Right lobe of liver (tissue), 6 donors: ENCODE results near the gene VILL. TPM values are rescaled to one million over a fixed set of nuclear protein-coding genes. Genes with fewer than 3 reads are reported as not detected.

ENCODE experiments used
- ATAC-seq, 4 donors: fragments of 200-7000 bp; cut with Tn5 transposase; one replicate each; pipeline ENCODE4 v1.9.1; 2020; ENCODE audit warnings: mild to moderate bottlenecking in 4 of 4, moderate library complexity in 4 of 4
- DNase-seq, 3 donors: peaks; one replicate each; pipeline ENCODE4 v3.0.0-alpha.2; 2020
- H3K27ac ChIP-seq, 3 donors: fragments of 200-600 bp; one replicate each; pipeline ENCODE4 v1.8.0; 2022
- H3K27me3 ChIP-seq, 2 donors: fragments of 200-600 bp; one replicate each; pipeline ENCODE4 v1.8.0; 2022
- H3K36me3 ChIP-seq, 4 donors: fragments of 200-600 bp; sonication (generic) in 1 of 4; one replicate each; pipeline versions ENCODE4 v1.5.1 to v1.8.0; 2017 to 2022; ENCODE audit warnings: control low read depth in 1 of 4
- H3K4me1 ChIP-seq, 4 donors: fragments of 200-600 bp; sonication (generic) in 1 of 4; one replicate each; pipeline versions ENCODE4 v1.5.1 to v1.8.0; 2017 to 2022; ENCODE audit warnings: control low read depth in 1 of 4
- H3K4me3 ChIP-seq, 3 donors: fragments of 200-600 bp; one replicate each; pipeline ENCODE4 v1.8.0; 2022
- H3K9me3 ChIP-seq, 4 donors: fragments of 200-600 bp; sonication (generic) in 1 of 4; one replicate each; pipeline versions ENCODE4 v1.5.1 to v1.8.0; 2017 to 2022; ENCODE audit warnings: control low read depth in 1 of 4
- CTCF ChIP-seq, 4 donors: fragments of 200-600 bp in 3 of 4; fragments of 450-650 bp in 1 of 4; IDR thresholded peaks; one replicate each; pipeline versions ENCODE4 v1.5.1 to v1.8.0; 2016 to 2022; ENCODE audit warnings: antibody characterized with exemption in 4 of 4, mild to moderate bottlenecking in 2 of 4
- POLR2A ChIP-seq: fragments of 450-650 bp; IDR thresholded peaks from one replicate; pipeline ENCODE4 v1.6.1; 2017; ENCODE audit warnings: antibody characterized with exemption, mild to moderate bottlenecking
- WGBS: methylation state at CpG from one replicate; pipeline ENCODE4 v1.1.6; 2018; ENCODE audit warnings: low coverage, low lambda C conversion rate; ENCODE audit not compliant: insufficient coverage; ENCODE audit errors: missing lambda C conversion rate; 5-methylcytosine and 5-hydroxymethylcytosine counted together
- intact Hi-C, 2 donors: fragments of 100-400 bp; cut with DNase I; formaldehyde crosslinking; loops; one replicate each; pipeline versions ENCODE4 v1.11.2 to v1.14.1; 2022
- total RNA-seq, 6 experiments: library from RNA; depleted of rRNA in 2 of 6; stranded (reverse); fragments of >200 nt in 2 of 6; fragmentation: NEBNext Ultra II Directional in 3 of 6; extraction: Animal tissue kit (Norgen Biotek cat#: 25700) in 3 of 6; gene quantifications; one replicate each; pipeline versions ENCODE4 v1.1.0 to v1.2.4, GENCODE V29; 2016 to 2023
- donor health status: DM: no; HTN: yes; CAD: no.
- donor health status: DM: no; HTN: no; CAD: no.
- donor health status: DM: no; HTN: no; CAD: no.
- donor health status: DM: no; HTN: yes; CAD: no.
- donor health status: DM: no; HTN: yes; CAD: no.

VILL gene
- total RNA-seq, 6 experiments from 2014 or later, result 0.25 to 1.5 (median 0.97) TPM

DNA sequence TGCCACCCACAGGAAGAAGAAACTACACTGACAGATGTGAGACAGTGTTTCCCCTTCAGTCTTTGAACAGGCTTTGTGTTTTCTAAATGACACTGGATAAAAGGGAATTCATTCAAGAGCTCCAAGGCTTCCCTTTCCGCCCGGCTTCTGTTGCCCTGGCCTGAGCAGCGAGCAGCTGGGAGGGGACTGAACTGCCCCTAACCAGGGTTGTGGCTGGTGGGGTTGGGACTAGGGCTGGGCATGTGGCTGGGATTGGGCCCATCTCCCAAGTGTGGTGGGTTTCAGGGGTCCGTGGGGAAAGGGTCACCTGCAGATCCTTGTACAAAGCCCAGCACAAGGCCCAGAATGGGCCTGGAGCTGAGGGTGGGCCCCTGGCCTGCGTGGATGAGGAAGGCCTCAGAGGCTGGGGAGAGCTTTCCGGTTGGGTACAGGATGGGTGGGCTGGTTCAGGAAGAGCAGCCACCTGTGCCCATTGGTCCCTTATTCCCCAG, 10.4 kb downstream of the VILL start:
- intact Hi-C loops, result loop anchor here (10.0 kb wide), 1 partner anchor 114 kb away; no protein-coding TSS in a partner anchor
- H3K27ac ChIP-seq, result no peak overlapping the region
- H3K27me3 ChIP-seq, result no peaks in the 10 kb centered on the region
- H3K4me1 ChIP-seq, result peaks cover 0 to 7% (median 3%) of the 10 kb centered on the region in 4 donors
- peak in 1 of 3 donors; percentile 51 for DNase-seq
- no peak for ATAC-seq
- H3K4me3 ChIP-seq, result no peak overlapping the region
- no peaks in the 10 kb centered on the region for H3K36me3 ChIP-seq
- 80% methylated on average over 1 of the region's 6 CpGs for WGBS
- TF ChIP-seq POLR2A, result no peak
- TF ChIP-seq CTCF (IDR thresholded peaks at IDR 0.05), result no peak
- no peaks in the 10 kb centered on the region for H3K9me3 ChIP-seq

GRCh38 chr3:38001456-38002081, 11.0 kb downstream of the VILL start:
- Histone ChIP-seq H3K27me3 (no peaks in the 10 kb centered on the region), H3K9me3 (no peaks in the 10 kb centered on the region), H3K4me1 (peaks cover 0 to 7% (median 3%) of the 10 kb centered on the region in 4 donors), H3K4me3 (no peak overlapping the region), H3K27ac (no peak overlapping the region), H3K36me3 (no peaks in the 10 kb centered on the region)
- intact Hi-C loops, result loop anchor here (10.0 kb wide), 1 partner anchor 113 kb away; no protein-coding TSS in a partner anchor
- peak in 2 of 3 donors; percentile 18 to 48 for DNase-seq
- TF ChIP-seq POLR2A (no peak), CTCF (IDR thresholded peaks at IDR 0.05) (peak in 2 of 4 donors; percentile 5 to 9)
- ATAC-seq, result no peak
- no CpG with 5 or more reads among the region's 9 CpGs for WGBS

GRCh38 chr3:38002291-38002876, 11.8 kb downstream of the VILL start:
- Histone ChIP-seq H3K9me3 (no peaks in the 10 kb centered on the region), H3K4me1 (peaks cover 0 to 7% (median 3%) of the 10 kb centered on the region in 4 donors), H3K4me3 (no peak overlapping the region), H3K36me3 (no peaks in the 10 kb centered on the region), H3K27me3 (no peaks in the 10 kb centered on the region), H3K27ac (no peak overlapping the region)
- intact Hi-C loops, result loop anchor here (10.0 kb wide), 1 partner anchor 112 kb away; no protein-coding TSS in a partner anchor
- WGBS, result 80% methylated on average over 1 of the region's 6 CpGs
- ATAC-seq (no peak), DNase-seq (peak in 2 of 3 donors; percentile 9 to 39)
- TF ChIP-seq CTCF (IDR thresholded peaks at IDR 0.05), result no peak

DNA sequence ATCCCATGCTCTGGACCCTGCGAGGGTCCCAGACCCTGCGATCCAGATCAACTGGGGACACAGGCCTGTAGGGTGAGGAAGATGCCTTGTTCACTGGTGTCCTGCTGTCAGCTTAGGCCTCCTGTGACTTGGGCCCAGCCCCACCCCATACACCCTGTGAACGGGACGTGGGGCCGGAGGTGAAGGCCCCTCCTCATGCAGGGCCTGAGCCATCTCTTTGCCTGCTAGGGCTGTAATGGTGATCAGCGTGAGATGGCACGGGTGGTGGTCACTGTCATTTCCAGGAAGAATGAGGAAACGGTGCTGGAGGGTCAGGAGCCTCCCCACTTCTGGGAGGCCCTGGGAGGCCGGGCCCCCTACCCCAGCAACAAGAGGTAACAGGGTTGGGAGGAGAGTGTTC, 12.4 kb downstream of the VILL start:
- DNase-seq (peak in 2 of 3 donors; percentile 14 to 44), ATAC-seq (no peak)
- TF ChIP-seq POLR2A (no peak), CTCF (IDR thresholded peaks at IDR 0.05) (no peak)
- intact Hi-C loops, result loop anchor here (10.0 kb wide), 1 partner anchor 112 kb away; no protein-coding TSS in a partner anchor
- Histone ChIP-seq H3K4me3 (no peak overlapping the region), H3K4me1 (peaks cover 0 to 6% (median 3%) of the 10 kb centered on the region in 4 donors), H3K27ac (no peak overlapping the region), H3K9me3 (no peaks in the 10 kb centered on the region), H3K27me3 (no peaks in the 10 kb centered on the region), H3K36me3 (no peaks in the 10 kb centered on the region)
- 17% methylated on average over 1 of the region's 9 CpGs for WGBS
